CD4-positive, alpha-beta T cell treated with Interleukin-4 for 1 hour (primary cell): ENCODE results near the gene BICC1.

Experiments
- DNase-seq, 2 donors: peaks; one replicate each; pipeline ENCODE4 v3.0.0-alpha.2; 2020 to 2022

Gene BICC1

GRCh38 chr10:58715061-58715460, 202.4 kb downstream of the BICC1 start:
- no peak for DNase-seq

GRCh38 chr10:58718596-58718995, 205.9 kb downstream of the BICC1 start:
- no peak for DNase-seq

- DNase-seq: no peak
Measured at GRCh38 chr10:58721601-58722281, 209.1 kb downstream of the BICC1 start.

GRCh38 chr10:58723186-58723585, 210.5 kb downstream of the BICC1 start:
- no peak for DNase-seq

GRCh38 chr10:58723966-58724365, 211.3 kb downstream of the BICC1 start:
- no peak for DNase-seq

- no peak for DNase-seq
Measured at GRCh38 chr10:58724781-58725180, 212.1 kb downstream of the BICC1 start.

- no peak for DNase-seq
Measured at GRCh38 chr10:58725901-58726300, 213.2 kb downstream of the BICC1 start.

GRCh38 chr10:58727633-58728032, 215.0 kb downstream of the BICC1 start:
- no peak for DNase-seq

- DNase-seq: no peak
Measured at GRCh38 chr10:58731276-58731675, 218.6 kb downstream of the BICC1 start.

- no peak for DNase-seq
Measured at GRCh38 chr10:58733436-58733835, 220.8 kb downstream of the BICC1 start.

- DNase-seq: no peak
Measured at GRCh38 chr10:58734116-58734515, 221.4 kb downstream of the BICC1 start.

GRCh38 chr10:58734664-58735063, 222.0 kb downstream of the BICC1 start:
- no peak for DNase-seq

GRCh38 chr10:58735087-58735486, 222.4 kb downstream of the BICC1 start:
- no peak for DNase-seq

GRCh38 chr10:58740620-58741369, 228.1 kb downstream of the BICC1 start:
- DNase-seq: no peak

GRCh38 chr10:58741673-58742072, 229.0 kb downstream of the BICC1 start:
- DNase-seq: no peak

- DNase-seq: no peak
Measured at GRCh38 chr10:58742141-58742540, 229.5 kb downstream of the BICC1 start.

GRCh38 chr10:58743466-58744115, 230.9 kb downstream of the BICC1 start:
- DNase-seq: no peak

- no peak for DNase-seq
Measured at GRCh38 chr10:58746474-58747185, 234.0 kb downstream of the BICC1 start.

- no peak for DNase-seq
Measured at GRCh38 chr10:58747687-58748086, 235.0 kb downstream of the BICC1 start.

GRCh38 chr10:58752665-58753064, 240.0 kb downstream of the BICC1 start:
- no peak for DNase-seq

- DNase-seq: no peak
Measured at GRCh38 chr10:58753425-58753824, 240.8 kb downstream of the BICC1 start.

- DNase-seq: no peak
Measured at GRCh38 chr10:58754469-58755339, 242.0 kb downstream of the BICC1 start.

- no peak for DNase-seq
Measured at GRCh38 chr10:58755340-58755610, 242.6 kb downstream of the BICC1 start.
